GM12873 (cell line): Measurements from ENCODE around the gene DAZAP1.

ENCODE experiments used
- TF ChIP-seq, protein P1 (sequence below): IDR thresholded peaks from 2 replicates; pipeline ENCODE4 v1.5.1; 2012; ENCODE audit warnings: low read depth, mild to moderate bottlenecking, moderate library complexity, low read length, control low read depth; ENCODE audit not compliant: insufficient read depth; ENCODE audit errors: missing control alignments

The DAZAP1 gene

DNA sequence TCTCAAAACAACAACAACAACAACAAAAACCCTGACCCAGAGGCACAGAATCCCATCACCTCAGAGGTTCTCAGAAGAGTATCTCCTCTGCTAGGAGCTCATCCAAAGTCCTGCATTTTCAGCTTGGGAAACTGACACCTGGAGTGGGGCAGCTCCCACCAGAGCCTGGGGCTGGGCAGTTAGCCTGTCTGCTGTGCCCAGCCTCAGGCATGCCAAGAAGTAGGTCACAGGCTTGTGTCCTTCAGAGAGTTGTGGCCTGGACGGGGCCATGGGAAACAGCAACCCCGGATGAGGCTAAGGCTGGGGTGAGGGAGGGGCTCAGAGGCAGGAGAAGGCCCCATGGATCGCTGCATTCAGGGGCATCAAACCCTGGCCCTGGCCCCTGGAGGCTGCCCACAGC is 21.6 kb upstream of the DAZAP1 start:
- TF ChIP-seq, protein P1, sequence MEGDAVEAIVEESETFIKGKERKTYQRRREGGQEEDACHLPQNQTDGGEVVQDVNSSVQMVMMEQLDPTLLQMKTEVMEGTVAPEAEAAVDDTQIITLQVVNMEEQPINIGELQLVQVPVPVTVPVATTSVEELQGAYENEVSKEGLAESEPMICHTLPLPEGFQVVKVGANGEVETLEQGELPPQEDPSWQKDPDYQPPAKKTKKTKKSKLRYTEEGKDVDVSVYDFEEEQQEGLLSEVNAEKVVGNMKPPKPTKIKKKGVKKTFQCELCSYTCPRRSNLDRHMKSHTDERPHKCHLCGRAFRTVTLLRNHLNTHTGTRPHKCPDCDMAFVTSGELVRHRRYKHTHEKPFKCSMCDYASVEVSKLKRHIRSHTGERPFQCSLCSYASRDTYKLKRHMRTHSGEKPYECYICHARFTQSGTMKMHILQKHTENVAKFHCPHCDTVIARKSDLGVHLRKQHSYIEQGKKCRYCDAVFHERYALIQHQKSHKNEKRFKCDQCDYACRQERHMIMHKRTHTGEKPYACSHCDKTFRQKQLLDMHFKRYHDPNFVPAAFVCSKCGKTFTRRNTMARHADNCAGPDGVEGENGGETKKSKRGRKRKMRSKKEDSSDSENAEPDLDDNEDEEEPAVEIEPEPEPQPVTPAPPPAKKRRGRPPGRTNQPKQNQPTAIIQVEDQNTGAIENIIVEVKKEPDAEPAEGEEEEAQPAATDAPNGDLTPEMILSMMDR = no peak

DNA sequence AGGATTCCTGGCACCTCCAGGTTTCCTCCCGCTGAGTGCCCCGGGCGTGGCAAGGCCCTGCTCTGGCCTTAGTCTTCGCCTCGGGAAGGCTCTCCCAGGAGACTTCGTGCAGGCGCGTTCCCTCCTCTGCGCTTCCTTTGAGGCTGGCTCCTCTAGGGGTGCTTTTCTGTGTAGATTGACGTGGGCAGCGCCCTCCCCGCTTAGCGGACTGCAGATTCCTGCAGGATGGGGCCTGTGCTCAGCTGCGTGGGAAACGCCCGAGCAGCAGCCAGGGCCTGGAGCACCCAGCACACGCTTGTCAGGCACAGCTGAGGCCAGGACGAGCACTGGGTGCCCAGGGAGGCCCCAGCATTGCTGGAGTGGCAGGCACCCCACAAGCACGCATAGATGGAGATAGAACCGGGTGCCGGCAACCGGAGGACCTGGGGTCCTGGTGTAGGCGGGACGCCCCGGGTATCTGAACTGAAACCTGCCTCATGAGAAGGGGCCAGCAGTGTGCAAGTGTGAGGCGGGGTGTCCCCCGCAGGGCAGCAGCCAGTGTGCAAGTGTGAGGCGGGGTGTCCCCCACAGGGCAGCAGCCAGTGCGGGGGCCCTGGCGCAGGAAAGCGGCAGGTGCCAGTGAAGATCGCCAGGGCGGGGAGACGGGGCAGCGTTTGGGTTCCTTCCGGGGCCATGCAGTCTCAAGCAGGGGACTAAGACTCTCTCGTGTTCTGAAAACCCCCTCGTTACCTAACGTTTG is 20.3 kb upstream of the DAZAP1 start:
- TF ChIP-seq, protein P1 = no peak

DNA sequence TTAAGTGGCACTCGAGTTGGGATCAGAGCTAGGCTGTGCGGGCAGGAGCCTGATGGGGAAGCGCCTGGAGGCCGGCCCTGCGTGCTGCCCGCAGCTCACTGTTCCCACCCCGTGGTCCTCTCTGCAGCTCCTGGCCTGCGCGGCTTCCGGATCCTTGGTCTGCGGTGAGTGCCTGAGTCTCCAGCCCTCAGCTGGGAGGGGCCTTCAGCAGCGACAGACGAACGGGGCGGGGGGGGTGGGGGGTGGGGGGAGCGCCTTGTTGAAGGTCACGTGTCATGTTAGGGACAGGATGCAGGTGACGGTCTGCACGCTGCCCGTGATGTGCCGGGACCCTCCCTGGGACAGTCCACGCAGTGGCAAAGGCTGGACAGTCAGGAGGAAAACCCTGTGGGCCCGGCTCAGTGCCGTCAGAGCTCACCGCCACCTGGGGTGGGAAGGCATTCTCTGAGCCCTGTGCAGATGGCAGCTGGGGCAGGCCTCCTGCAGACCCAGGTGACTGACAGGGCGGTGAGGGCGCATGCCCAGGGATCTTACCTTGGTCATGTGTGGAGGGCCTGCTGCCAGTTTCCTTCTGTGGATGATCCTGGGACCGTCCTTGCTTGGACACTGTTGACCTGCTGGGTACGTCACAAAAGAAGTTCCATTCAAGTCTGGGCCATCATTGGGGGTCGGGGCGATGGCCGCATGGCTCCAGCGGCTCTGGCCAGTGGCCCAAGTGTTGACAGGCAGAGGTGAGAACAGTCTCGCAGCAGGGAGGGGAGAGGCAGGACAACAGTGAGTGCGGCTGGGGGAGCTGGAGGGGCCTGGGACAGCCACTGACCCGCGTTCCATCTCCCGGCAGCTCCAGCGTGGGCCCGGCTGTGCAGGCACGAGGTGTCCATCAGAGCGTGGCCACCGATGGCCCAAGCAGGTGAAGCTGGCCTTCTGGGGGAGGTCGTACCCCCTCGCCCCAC is 19.4 kb upstream of the DAZAP1 start:
- TF ChIP-seq, protein P1 = no peak

DNA sequence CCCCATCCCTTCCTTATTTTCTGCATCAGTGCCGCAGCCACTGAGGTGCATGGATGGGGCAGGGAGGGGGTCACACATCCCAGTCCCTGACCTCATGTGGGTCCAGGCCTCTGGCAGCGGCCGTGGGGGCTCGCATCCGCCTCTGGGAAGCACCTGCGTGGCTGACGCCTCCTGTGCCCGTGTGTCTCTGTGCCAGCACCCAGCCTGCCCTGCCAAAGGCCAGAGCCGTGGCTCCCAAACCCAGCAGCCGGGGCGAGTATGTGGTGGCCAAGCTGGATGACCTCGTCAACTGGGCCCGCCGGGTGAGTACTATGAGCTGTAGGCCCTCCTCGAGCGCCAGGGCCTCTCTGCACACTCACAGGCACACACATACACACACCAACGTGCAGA is 18.8 kb upstream of the DAZAP1 start:
- TF ChIP-seq, protein P1 = no peak

DNA sequence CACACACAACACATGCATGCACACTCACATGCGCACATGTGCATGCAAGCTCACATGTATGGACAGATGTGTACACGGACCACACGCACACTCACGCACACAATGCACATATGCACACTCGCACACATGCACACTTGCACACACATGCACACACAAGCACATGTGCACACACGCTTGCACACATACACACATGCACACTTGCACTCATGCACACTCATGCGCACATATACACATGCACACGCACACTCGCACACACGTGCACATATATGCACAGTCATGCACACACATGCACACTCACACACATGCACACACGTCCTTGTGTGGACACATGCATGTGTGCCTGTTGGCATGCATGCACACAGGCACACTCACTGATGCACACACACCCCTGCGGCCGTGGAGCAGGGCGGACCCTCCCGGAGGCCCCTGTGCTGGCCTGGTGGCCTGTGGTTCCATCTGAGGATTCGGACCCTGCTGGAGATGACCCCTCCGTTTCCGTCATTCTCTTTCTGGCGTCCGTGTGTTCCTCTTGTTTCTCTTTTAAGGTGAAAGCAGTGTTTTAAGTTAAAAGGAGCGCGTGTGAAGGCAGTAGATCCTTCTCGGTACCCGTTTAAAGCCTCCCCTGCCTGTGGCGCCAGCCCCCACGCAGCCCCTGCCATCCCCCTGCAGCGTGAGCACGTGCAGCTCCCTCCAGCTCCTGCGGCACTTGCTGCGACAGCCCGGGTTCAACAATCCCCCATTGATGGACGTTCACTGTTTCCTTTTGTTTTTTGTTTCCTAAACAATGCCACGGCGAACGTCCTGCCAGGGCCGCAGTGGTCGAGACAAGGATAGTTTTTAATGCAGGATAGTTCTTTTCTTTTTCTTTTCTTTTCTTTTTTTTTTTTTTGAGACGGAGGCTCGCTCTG is 18.1 kb upstream of the DAZAP1 start:
- TF ChIP-seq, protein P1 = no peak

DNA sequence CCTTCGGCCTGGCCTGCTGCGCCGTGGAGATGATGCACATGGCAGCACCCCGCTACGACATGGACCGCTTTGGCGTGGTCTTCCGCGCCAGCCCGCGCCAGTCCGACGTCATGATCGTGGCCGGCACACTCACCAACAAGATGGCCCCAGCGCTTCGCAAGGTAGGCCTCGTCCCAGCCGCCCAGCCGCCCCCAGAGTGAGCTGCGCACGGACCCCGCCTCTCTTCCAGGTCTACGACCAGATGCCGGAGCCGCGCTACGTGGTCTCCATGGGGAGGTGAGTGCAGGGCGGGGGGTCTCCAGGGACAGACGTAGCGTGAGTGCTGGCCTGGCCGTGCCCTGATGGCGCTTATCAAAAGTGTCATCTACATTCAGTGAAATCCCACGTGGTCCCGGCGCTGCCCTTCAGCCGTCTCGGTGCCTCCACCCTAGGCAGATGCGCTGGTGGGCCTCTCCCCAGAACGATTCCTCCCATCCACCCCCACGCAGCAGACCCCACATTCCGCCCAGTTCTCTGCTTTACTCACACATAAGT is 16.4 kb upstream of the DAZAP1 start:
- TF ChIP-seq, protein P1 = no peak
